Stimulated activated CD8-positive, alpha-beta memory T cell treated with anti-CD3 and anti-CD28 coated beads, Interleukin-15, amount 100 ng/mL, for 48 hours (primary cell): ENCODE measurements around the gene RNF157.

Experiments used
- DNase-seq, 2 donors: peaks; one replicate each; pipeline ENCODE4 v3.0.0-alpha.2; 2020; ENCODE audit warnings: low read depth in 2 of 2

Gene RNF157

GRCh38 chr17:76123749-76124581, 116.3 kb downstream of the RNF157 start:
- no peak for DNase-seq

GRCh38 chr17:76123191-76123499, 117.1 kb downstream of the RNF157 start:
- no peak for DNase-seq

- DNase-seq, result no peak
These were observed 117.7 kb downstream of the RNF157 start for GRCh38 chr17:76122431-76123190.

- DNase-seq, result no peak
These were observed 118.3 kb downstream of the RNF157 start for GRCh38 chr17:76121932-76122430.

- no peak for DNase-seq
These were observed 119.7 kb downstream of the RNF157 start for GRCh38 chr17:76120658-76121008.

DNA sequence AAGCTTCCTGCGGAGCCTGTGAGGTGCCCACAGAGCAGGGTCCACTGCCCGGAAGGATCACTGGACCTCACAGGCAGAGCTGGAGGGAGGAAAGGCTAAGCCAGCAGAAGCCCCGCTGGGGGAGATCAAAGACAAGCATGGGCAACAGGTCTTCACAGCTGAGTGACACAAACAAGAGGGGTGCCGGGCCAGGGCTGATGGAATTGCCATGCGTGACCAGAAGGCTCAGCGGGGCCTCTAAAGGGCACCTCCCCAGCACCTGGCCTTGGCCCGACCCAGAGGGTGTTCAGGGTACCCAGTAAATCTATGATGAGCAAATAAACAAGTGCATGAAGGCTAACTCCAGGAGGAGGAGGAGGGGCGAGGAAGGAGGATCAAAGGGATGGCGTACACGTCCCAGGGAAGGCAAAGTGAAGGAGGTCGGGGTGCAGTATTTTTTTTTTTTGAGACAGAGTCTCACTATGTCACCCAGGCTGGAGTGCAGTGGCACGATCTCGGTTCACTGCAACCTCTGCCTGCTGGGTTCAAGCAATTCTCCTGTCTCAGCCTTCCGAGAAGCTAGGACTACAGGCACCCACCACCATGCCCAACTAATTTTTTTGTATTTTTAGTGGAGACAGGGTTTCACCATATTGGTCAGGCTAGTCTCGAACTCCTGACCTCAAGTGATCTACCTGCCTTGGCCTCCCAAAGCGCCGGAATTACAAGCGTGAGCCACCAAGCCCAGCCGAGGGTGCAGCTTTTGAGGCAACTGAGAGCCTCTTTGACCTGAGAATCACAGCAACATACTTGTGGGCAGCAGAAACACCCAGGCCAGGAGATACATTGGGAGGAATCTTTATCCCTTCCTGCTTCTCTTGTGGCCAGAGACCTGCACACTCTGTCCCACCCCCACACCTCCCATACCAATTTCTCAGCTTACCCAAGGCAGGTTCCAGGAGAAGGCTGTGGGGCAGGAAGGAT, 120.6 kb downstream of the RNF157 start:
- DNase-seq, result no peak

DNA sequence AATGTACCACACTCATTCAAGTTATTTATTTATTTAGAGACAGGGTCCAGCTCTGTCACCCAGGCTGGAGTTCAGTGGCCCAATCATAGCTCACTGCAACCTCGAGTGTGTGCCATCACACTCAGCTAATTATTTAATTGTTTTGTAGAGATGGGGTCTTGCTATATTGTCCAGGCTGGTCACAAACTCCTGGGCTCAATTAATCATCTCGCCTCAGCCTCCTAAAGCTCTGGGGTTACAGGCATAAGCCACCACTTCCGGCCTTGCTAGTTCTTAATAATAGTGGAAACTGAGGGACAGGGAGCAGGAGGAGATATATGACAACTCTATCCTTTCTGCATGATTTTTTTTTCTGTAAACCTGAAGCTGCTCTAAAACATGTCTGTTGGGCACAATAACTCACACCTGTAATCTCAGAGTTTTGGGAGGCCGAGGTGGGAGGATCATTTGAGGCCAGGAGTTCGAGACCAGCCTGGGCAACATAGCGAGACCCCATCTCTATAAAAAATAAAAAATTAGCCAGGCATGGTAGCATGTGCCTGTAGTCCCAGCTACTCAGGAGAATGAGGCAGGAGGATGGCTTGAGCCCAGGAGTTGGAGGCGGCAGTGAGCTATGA, 125.0 kb downstream of the RNF157 start:
- DNase-seq, result no peak

DNA sequence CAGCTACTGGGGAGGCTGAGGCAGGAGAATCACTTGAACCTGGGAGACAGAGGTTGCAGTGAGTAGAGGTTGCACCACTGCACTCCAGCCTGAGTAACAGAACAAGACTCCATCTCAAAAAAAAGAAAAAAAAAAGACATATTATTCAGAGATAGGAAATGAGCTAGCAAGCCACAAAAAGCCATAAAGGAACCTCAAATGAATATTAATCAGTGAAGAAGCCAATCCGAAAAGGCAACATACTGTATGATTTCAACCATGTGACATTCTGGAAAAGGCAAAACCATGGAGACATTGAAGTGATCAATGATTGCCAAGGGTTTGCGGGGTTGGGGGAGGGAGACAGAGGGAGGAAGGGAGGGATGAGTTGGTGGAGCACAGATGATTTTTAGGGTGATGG, 128.3 kb downstream of the RNF157 start:
- no peak for DNase-seq

DNA sequence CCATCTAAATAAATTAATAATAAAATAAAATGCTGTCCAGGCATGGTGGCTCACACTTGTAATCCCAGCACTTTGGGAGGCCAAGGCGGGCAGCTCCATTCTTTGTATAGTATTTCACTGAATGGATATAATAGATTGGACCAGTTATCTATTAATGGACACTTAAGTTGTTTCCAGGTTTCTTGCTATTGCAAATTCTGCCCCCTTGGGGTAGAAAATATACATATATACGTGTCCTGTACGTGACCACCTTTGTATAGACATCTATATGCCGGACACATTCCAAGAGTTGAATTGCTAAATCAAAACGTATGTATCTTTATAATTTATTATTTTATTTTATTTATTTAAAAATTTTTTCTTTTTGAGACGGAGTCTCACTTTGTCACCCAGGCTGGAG, 132.8 kb downstream of the RNF157 start:
- no peak for DNase-seq

DNA sequence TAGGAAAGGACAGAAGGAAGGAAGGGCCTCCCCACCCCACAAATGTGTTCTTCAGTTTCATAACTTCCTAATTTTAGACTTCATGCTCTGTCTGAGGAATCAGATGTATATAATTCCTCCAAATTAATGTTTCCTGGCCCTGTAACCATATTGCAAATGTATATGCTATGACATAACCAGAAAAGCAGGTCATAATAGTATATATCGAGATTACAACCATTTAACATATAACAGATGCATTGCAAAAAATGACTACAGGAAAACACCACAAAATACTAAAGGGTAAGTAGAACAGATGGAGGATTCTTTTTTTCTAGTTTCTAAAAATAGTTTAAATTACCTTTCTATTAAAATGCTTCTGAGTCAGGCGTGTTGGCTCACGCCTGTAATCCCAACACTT, 133.6 kb downstream of the RNF157 start:
- DNase-seq, result no peak

DNA sequence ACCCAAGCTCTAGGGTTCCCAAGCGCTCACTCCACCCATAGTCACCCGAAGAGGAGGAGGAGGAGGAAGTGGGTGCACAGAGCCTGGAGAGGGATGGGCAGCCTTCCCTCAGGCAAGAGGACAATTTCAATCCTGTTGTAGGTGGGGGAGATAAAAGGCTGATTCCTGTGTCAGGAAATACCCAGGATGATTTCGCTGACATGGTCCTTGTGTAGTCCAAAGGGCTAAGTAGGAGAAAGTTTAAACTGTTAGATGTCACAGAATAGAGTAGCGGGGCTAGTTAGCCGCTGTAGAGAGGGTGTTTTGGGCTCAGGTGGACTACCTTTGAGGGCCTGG, 135.4 kb downstream of the RNF157 start:
- DNase-seq, result no peak

- no peak for DNase-seq
These were observed 136.0 kb downstream of the RNF157 start for GRCh38 chr17:76104140-76104895.

- peak; percentile 88 to 89 for DNase-seq
These were observed 136.8 kb downstream of the RNF157 start, which contains the start of gene EXOC7 for GRCh38 chr17:76103274-76104139. TSS of gene EXOC7 (minus strand) at chr17:76103787. CDS start at chr17:76103692, 95 bp downstream.

- DNase-seq, result no peak
These were observed 137.4 kb downstream of the RNF157 start for GRCh38 chr17:76102944-76103273.

GRCh38 chr17:76097716-76098295, 142.5 kb downstream of the RNF157 start:
- DNase-seq, result no peak

DNA sequence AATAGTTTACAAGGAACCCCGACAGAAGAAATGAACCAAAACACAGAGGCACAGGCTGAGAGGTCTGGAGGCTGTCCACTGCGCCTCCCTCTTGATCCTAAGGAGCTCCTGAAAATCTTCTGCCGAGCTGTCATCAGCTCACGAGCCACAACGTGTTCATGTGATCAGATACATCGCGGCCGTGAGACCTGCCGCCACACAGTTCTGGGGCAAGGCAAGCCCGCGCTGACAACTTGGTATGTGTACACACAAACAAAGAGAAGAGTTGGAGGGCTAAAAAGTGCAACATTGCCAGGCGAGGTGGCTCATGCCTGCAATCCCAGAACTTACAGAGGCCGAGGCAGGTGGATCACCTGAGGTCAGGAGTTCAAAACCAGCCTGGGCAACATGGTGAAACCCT, 144.3 kb downstream of the RNF157 start:
- no peak for DNase-seq

- DNase-seq, result no peak
These were observed 146.2 kb downstream of the RNF157 start for GRCh38 chr17:76094046-76094445.

DNA sequence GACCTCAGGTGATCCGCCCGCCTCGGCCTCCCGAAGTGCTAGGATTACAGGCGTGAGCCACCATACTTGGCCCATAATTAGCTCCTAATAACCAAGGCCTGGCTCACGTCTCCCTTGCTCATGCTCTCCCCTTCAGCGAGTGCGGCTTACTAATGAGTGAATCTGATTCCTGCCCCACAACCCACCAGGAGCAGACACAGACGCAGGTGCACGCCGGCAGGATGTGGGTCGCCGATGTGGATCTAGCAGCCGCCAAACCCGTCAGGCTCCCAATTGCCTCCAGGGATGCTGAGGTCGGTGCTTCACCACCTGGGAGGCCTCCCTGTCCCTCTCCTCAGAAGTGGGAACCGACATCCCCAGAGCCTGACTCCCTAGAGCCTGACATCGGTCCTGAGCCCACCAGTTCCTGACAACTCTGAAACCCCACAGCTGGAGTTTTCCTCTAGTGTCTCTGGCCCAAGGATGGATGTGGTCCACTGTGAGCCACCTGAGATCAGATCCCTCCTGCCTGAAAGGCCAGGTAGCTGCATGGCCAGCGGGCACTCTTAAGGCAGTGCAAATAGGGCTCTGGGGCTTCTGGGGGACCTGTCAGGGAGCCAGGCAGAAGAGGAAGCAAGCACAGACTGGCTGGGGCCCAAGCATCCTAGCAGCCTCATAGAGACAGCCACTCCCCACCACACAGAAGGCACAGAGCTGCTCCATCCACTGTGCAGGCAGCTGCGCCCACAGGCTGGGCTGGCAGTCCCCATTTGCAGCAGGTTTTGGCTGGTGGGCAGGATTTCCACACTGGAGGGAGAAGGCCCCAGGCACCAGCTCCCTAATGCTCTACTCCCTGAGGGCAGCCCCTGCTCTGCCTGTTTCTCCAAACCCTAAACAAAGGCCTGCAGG, 147.5 kb downstream of the RNF157 start:
- no peak for DNase-seq
